Measurements from ENCODE around the gene PP2D1.
A peak's percentile ranks its signal among the peaks of the same experiment; 100 is the strongest.
"Not testable (repeated sequence)": the region's sequence is repeated elsewhere in the genome, so short reads cannot be mapped to it uniquely, and the experiment has no call there.

Gene PP2D1

GRCh38 chr3:19967208-19967607 lies 44.9 kb downstream of the PP2D1 start:
- DNase-seq: no peak

GRCh38 chr3:19961960-19962359 lies 50.1 kb downstream of the PP2D1 start:
- DNase-seq: no peak

- no peak for DNase-seq
These were observed 51.4 kb downstream of the PP2D1 start for GRCh38 chr3:19960696-19961095.

- DNase-seq: no peak
These were observed 52.6 kb downstream of the PP2D1 start for GRCh38 chr3:19959505-19959904.

- not testable (repeated sequence) for DNase-seq
These were observed 54.7 kb downstream of the PP2D1 start for GRCh38 chr3:19957354-19957753.

- DNase-seq: no peak
These were observed 57.4 kb downstream of the PP2D1 start for GRCh38 chr3:19954676-19955075.

- DNase-seq: no peak
These were observed 61.7 kb downstream of the PP2D1 start for GRCh38 chr3:19950316-19950715.

- no peak for DNase-seq
These were observed 63.9 kb downstream of the PP2D1 start for GRCh38 chr3:19948226-19948591.

- no peak for DNase-seq
These were observed 64.4 kb downstream of the PP2D1 start for GRCh38 chr3:19947549-19948225.

- peak; percentile 95 for DNase-seq
These were observed 65.1 kb downstream of the PP2D1 start, which contains the start of gene RAB5A for GRCh38 chr3:19946832-19947548. RAB5A (plus strand) TSS chr3:19947097; CDS start chr3:19950899, 3,802 bp downstream.

GRCh38 chr3:19945969-19946831 lies 65.9 kb downstream of the PP2D1 start:
- DNase-seq: peak; percentile 55

GRCh38 chr3:19945534-19945933 lies 66.5 kb downstream of the PP2D1 start:
- no peak for DNase-seq

GRCh38 chr3:19940643-19941042 lies 71.4 kb downstream of the PP2D1 start:
- no peak for DNase-seq

GRCh38 chr3:19938295-19938627 lies 73.8 kb downstream of the PP2D1 start:
- DNase-seq: no peak

- DNase-seq: no peak
These were observed 74.4 kb downstream of the PP2D1 start for GRCh38 chr3:19937459-19938294.

All from midbrain (tissue), 1 donor.